Raji (cell line): Measurements from ENCODE around the gene ZNF431.
A peak's percentile ranks its signal among the peaks of the same experiment; 100 is the strongest.

Experiments
- POLR2A ChIP-seq: IDR thresholded peaks from 2 replicates; pipeline ENCODE4 v1.6.1; 2011; ENCODE audit warnings: low read depth, low read length, control low read depth; ENCODE audit not compliant: insufficient read depth

ZNF431 gene

DNA sequence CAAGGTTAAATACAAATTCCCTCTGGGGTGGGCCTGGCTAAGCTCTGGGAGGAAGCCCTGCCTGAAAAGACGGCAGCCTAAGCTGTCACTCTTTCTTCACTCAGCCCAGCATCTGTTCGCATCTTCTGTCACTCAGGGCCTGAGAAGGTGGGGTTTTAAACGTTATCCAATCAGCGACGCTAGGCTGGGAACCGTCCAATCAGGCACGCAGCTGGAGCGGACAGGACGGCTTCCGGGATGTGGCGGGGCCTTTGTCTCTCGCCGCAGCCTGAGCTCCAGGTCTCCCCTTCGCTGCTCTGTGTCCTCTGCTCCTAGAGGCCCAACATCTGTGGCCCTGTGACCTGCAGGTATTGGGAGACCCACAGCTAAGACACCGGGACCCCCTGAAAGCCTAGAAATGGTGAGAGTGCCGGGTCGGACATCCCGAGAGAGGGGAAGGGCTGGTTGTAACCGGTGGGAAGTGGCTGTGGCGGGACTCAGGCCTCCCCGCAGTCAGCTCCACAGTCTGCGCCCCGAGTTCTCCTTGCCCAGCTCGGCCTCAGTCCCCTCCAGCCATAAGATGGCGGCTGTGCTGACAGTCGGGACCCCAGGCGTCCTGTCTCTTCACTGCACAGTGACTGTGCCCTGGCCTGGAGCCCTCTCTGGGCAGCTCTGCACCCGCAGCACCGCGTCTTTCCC is at the start of gene ZNF431:
Gene ZNF431 (plus strand): TSS at position 254 of the 678 bp plus-strand sequence. CDS start 144 bp downstream, at position 398.
- peak; percentile 81 for TF ChIP-seq POLR2A

DNA sequence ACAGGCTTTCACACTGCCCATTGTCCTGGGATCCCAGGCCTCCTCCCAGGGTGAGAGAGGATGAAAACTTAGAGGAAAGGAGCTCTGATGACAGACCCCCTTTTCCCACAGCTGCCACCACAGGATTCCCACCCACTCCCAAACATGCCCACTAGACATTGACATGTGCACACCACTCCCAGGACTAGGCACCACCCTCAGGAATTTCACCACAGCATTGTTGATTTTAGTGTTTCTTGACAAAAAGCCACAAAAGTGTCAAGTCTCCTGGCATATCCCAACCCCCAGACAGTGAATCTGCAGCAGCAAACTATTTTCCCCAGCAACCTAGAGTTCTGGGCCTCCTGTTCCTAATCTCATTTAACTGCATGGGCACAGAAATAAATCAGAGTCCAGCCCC is 49.7 kb upstream of the ZNF431 start:
- TF ChIP-seq POLR2A, result no peak

DNA sequence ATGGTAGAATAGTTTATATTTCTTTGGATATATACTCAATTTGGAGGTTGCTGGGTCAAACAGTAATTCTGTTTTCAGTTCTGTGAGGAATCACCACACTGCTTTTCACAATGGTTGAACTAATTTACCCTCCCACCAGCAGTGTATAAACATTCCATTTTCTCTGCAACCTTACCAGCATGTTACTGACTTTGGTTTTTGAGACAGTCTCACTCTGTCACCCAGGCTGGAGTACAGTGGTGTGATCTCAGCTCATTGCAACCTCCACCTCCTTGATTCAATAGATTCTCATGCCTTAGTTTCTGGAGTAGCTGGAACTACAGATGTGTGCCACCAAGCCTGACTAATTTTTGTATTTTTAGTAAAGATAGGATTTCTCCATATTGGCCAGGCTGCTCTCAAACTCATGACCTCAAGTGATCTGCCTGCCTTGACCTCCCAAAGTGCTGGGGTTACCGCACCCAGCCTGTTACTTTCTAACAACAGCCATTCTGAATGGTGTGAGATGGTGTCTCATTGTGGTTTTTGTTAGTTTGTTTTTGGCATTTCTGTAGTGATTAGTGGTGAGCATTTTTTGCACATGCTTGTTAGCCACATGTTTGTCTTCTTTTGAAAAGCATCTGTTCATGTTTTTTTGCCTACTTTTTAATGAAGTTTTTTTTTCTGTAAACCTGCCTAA is 47.4 kb upstream of the ZNF431 start:
- TF ChIP-seq POLR2A, result no peak

DNA sequence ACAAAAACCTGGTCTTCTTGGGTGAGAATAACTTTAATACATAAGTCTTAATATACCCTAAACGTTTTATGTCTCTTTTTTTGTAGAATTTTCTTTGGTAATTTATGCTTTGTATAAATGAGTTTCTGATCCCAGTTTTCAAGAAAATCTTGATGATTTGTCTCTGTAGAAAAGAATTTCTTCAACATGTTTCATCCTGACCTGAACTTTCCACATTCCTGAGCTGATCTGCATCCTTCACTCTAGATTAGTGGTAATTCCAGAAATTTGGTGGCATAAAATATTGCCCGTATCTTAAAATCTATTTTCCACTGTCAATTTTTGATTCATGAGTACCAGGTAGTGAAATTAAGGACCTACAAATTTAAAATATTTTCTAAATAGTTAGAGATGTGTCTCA is 43.5 kb upstream of the ZNF431 start:
- TF ChIP-seq POLR2A, result no peak

DNA sequence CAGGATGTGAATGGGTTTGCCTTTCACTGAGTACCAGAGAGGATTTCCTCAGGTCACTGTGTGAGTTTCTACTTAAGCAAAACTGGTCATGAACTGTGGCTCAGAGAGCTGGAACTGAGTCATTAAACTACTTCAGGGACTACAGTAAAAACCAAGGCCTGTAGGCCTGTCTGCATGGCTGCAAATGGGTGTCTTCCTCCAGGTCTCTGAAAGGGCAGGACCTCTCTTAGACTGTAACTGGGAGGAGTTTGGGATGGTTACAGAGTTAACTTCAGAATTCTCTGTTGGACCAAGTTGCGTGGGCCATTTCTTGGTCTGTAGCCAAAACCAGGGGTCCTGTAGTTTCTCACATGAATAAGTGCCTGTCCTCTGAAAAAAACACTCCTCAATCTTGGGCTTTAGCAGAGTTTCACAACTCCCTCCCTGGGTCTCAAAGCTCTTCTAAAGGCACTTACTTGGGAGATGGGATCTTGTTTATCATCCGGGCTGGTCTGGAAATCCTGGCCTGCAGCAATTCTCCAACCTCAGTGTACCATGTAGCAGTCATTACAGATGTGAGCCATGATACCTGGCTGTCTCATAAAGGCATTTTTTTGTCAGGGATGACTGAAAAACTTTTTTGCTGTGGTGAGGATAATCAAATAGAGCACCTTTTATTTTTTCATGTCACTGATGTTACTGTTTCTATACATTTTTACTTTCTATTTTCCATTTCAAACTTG is 40.2 kb upstream of the ZNF431 start:
- TF ChIP-seq POLR2A, result no peak

DNA sequence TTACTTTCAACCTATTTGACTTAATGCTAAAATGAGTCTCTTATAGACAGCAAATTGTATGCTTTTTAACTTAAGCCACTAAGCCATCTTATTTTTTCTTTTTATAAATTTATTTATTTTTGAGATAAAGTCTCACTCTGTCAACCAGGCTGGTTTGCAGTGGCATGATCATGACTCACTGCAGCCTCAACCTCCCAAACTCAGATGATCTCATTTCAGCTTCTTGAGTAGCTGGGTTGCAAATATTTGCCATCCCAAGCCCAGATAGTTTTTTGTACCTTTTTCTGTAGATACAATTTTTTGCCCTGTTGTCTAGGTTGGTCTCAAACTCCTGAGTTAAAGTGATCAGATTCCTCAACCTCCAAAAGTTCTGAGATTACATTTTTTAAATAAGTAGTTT is 32.7 kb upstream of the ZNF431 start:
- TF ChIP-seq POLR2A, result no peak

DNA sequence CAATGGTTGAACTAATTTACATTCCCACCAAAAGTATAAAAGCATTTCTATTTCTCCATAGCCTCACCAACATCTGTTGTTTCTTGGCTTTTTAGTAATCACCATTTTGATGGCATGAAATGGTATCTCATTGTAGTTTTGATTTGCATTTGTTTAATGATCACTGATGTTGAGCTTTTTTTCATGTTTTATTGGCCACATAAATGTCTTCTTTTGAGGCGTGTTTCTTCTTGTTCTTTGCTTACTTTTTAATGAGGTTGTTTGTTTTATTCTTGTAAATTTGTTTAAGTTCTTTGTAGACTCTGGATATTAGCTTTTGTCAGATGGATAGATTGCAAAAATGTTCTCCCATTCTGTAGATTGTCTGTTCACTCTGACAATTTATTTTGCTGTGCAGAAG is 31.7 kb upstream of the ZNF431 start:
- no peak for TF ChIP-seq POLR2A

DNA sequence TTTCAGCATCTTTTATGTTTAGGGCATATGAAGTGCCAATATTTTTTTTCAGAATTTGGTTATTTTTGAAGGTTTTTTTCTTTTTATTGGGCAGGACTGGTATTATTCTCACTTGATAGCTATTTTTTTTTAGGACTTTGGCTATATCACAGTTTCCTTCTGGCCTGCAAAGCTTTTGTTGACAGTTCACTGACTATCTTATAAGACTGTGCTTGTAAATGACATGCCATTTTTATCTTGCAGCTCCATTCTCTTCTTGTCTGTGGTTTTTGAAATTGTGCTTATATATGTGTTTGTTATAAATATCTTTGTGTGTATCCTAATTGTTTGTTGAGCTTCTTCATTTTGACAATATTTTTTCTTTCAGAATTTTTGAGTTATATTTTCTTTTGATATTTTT is 26.4 kb upstream of the ZNF431 start:
- no peak for TF ChIP-seq POLR2A

DNA sequence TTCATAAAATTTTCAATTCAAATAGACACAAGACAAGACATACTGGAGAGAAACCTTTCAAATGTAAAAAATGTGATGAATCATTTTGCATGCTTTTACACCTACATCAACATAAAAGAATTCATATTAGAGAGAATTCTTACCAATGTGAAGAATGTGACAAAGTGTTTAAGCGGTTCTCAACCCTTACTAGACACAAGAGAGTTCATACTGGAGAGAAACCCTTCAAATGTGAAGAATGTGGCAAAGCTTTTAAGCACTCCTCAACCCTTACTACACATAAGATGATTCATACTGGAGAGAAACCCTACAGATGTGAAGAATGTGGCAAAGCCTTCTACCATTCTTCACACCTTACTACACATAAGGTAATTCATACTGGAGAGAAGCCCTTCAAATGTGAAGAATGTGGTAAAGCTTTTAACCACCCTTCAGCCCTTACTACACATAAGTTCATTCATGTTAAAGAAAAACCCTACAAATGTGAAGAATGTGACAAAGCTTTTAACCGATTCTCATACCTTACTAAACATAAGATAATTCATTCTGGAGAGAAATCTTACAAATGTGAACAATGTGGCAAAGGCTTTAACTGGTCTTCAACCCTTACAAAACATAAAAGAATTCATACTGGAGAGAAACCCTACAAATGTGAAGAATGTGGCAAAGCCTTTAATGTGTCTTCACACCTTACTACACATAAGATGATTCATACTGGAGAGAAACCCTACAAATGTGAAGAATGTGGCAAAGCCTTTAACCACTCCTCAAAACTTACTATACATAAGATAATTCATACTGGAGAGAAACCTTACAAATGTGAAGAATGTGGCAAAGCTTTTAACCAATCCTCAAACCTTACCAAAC is 24.6 kb upstream of the ZNF431 start:
- no peak for TF ChIP-seq POLR2A

DNA sequence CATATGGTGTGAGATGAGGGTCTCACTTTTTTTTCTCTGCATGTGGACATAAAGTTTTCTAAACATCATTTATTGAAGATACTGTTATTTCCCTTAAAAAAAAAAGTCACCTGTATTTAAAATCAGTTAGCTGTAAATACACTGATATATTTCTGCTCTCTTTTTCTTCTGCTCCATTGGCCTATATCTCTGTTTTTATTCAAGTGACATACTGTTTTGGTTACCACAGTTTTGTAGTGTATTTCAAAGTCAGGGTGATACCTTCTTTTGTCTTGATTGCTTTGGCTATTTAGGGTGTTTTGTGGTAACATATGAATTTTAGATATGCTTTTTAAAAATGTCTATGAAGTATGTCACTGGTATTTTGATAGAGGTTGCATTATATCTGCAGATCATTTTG is 15.8 kb upstream of the ZNF431 start:
- TF ChIP-seq POLR2A, result no peak

DNA sequence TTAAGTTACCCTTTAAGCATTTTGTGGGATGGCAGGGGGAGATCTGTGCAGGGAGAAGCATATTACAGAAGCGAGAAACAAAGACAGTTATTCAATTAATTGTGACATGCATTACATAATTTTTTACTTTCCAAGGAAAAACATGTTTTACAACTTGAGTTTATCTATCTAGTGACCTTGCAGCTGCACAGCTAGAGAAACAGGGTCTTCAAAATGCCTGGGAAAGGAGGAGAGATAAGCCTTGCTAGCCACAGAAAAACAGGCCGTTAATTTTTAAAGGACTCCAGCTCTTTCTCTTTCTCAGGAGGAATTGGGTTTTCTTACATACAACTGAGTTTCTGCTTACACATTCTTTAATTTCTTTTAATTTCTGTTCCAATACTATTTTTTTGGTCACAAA is 14.8 kb upstream of the ZNF431 start:
- no peak for TF ChIP-seq POLR2A

DNA sequence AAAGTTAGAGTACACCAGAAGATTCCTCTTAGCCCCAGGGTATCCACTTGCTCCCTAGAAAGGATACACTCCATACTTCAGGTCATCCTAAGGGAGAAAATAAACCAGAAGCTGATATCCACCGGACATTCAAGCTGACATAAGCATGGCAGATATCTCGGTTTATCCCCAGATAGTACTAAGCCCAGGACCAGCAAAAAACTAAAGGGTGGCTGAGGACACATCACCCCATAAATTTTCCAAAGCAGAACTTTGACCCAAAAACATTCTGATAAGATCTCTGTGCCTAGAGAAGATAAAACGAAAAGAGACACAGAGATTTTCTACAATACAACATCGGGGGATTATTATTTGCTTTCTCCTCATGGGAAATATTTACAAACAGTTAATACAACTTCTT is 13.9 kb upstream of the ZNF431 start:
- TF ChIP-seq POLR2A, result no peak

DNA sequence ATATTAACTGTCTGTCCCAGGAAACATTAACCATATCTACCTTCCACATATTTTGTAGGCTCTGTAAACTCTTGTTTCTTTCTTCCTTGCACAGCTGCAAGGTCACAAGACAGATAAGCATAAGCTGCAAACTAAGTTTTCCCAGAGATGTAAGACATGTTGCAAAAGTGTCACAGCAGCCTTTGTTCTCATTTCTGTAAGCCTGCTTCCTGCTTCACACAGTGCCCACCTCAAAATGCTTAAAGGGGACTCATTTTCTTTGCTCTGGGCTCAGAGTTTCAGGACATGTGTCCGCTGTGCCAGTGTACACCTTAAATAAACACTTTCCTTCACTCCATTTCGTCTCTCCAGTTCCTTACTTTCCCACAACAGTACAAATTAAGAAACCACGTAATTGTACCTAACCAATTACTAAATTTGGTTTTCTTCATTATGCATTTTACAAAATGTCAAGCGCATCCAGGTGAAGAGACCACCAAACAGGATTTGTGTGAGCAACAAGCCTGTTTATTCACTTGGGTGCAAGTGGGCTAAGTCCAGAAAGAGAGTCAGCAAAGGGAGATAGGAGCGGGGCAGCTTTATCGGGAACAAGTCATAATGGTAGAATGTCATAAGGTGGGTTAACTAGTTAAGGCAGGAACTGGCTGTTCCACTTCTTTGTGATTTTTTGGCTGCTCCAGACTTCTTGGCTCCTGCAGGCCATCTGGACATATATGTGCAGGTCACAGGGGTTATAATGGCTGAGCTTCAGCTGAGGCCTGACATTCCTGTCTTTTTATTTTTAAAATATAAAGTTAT is 12.7 kb upstream of the ZNF431 start:
- TF ChIP-seq POLR2A, result no peak

DNA sequence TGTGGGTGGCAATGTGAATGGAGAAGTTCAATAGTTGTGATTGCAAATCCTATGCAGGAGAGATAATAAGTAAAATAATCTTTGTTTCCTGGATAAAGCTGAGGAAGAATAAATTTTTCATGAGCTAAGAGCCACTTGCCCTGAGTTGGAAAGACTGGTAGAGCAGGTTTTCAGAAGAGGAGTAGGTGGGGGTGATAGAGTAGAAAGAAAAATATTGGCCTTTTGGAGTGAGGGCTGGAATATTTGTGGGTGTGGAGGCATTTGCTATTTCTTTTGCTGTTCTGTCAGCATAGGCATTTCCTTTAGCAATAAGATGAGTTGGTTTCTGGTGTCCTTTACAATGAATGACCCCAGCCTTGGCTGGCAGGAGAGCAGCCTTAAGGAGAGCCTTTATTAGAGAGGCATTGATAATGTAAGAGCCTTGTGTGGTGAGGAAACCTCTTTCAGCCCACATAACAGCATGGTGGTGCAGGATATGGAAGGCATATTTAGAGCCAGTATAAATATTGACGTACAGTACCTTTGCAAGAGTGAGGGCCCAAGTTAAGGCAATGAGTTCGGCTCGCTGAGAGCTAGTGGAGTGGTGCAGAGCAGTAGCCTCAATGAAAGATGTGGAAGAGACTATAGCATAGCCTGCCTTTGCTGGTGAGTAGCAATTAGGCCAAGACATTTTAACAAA is 11.6 kb upstream of the ZNF431 start:
- no peak for TF ChIP-seq POLR2A
